ENCODE results near the gene HOXC10. TPM values are rescaled to one million over a fixed set of nuclear protein-coding genes. Genes with fewer than 3 reads are reported as not detected.

The HOXC10 gene
- total RNA-seq, 4 donors from 2014 or later: not detected

DNA sequence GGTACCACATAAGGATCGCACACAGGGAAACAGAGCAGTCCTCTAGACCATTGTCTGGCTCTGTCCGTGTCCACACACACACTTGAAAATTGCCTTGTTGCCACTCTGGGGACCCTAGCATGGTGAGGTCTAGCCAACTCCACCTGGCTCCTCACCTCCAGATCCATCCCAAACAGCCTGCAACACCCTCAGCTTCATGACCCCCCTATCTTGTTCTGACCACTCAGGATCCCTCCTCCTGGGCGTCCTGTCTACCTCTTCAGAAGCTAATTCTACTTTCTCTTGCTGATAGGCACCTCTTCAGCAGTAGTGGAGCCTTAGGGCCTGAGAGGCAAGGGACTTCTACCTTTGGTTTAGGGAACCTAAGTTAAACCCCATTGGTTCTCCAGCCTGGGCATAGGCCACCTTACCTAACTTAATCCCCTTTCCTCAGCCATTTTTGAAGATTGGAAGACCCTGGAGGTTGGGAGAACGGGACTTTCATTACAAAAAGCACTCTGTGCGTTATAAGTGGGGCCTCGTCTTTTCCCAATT lies 47.2 kb downstream of the HOXC10 start:
- H3K4me1 ChIP-seq: peaks cover 7 to 29% (median 22%) of the 10 kb centered on the region in 4 donors
- in situ Hi-C loops (cut with MboI; ENCODE audit: low pct_ligation_motif_present in 1 of 4, low pct_unique_long_range_greater_than_20kb in 1 of 4, low sequenced_read_pairs in 3 of 4) (no loop called here), intact Hi-C loops (cut with DNase I; ENCODE audit: low total_unique reads) (loop anchor here (5.0 kb wide), 2 partner anchors 160 to 1140 kb away; no protein-coding TSS in a partner anchor)
- TF ChIP-seq CTCF (IDR thresholded peaks at IDR 0.05) (no peak), EP300 (IDR thresholded peaks at IDR 0.05; ENCODE audit: low read depth) (no peak), POLR2AphosphoS5 (IDR thresholded peaks at IDR 0.05) (no peak), POLR2A (IDR thresholded peaks at IDR 0.05) (no peak)
- H3K36me3 ChIP-seq: no peaks in the 10 kb centered on the region
- no peak overlapping the region for H3K27ac ChIP-seq
- peaks cover 100% of the 10 kb centered on the region for H3K27me3 ChIP-seq
- DNase-seq: no peak
- WGBS, 2 donors (ENCODE audit: low coverage in 1 of 2): 29 to 30% methylated on average over 3 to 6 of the region's 6 CpGs
- H3K4me3 ChIP-seq: no peak overlapping the region
- H3K9me3 ChIP-seq: peaks cover 0 to 2% of the 10 kb centered on the region in 2 donors

DNA sequence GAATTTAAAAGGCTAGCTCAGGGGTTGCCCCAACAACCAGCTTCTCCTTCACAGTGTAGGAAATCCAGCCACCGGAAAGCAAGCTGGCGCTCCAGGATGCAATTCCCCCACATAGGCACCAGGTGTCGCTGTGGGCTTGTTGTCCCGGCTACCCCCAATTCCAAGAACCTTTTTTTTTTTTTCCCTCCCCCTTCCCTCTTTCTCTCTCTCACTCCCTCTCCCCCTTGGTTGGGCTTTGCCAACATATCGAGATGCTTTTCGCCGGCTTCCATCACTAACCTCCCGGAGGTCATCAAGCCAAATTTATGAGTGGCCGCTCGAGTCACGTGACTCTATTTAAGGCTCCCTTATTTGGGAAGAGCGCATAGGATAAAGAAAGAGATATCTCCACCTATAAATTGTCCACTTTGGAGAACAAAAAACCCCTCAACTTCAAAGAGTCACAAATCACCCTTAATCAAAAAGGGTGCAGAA lies 47.7 kb downstream of the HOXC10 start, which contains the start of gene HOXC5:
HOXC5 (plus strand) TSS at position 424 of the 474 bp plus-strand sequence. CDS start 73 bp downstream, outside the sequence.
- H3K9me3 ChIP-seq: peaks cover 0 to 2% of the 10 kb centered on the region in 2 donors
- in situ Hi-C loops (cut with MboI; ENCODE audit: low pct_ligation_motif_present in 1 of 4, low pct_unique_long_range_greater_than_20kb in 1 of 4, low sequenced_read_pairs in 3 of 4) (no loop called here), intact Hi-C loops (cut with DNase I; ENCODE audit: low total_unique reads) (loop anchor here (5.0 kb wide), 2 partner anchors 160 to 1140 kb away; no protein-coding TSS in a partner anchor)
- H3K4me3 ChIP-seq: peak within 1 kb of the TSS; percentile 3 to 37 (median 14)
- 9 to 15% methylated on average over 12 of the region's 12 CpGs for WGBS, 2 donors (ENCODE audit: low coverage in 1 of 2)
- TF ChIP-seq CTCF (IDR thresholded peaks at IDR 0.05): peak; percentile 89 to 95 (median 91)
- no peak for TF ChIP-seq POLR2AphosphoS5 (IDR thresholded peaks at IDR 0.05)
- peaks cover 100% of the 10 kb centered on the region for H3K27me3 ChIP-seq
- peak; percentile 65 for DNase-seq
- H3K4me1 ChIP-seq: peaks cover 7 to 29% (median 22%) of the 10 kb centered on the region in 4 donors
- H3K27ac ChIP-seq: peak within 1 kb of the TSS in 3 of 4 donors; percentile 2 to 57 (median 14)
- H3K36me3 ChIP-seq: no peaks in the 10 kb centered on the region

DNA sequence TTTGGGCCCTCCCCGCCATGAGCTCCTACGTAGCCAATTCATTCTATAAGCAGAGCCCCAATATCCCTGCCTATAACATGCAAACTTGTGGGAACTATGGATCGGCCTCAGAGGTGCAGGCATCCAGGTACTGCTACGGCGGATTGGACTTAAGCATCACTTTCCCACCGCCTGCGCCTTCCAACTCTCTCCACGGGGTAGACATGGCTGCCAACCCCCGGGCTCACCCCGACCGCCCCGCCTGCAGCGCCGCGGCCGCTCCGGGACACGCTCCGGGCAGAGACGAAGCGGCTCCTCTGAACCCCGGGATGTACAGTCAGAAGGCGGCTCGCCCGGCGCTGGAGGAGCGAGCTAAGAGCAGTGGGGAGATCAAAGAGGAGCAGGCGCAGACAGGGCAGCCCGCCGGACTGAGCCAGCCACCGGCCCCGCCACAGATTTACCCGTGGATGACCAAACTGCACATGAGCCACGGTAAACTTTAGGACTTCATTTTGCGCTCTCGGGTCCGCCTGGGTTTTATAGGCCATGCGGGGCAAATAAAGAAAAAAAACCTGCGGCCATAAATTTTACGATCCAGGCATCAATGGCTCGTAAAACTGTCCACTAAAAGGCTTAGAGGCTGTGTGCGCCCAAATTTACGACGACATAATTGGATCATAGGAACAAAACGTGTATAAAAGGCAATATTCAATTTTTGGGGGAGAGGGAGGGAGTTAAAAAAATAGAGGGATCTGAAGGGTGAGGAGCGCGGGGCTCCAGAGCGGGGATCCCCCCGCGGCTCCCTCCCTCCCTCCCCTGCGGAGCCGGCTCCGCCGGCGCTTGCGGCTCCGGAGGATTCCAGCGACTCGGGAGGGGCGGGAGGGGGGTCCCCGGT lies 48.4 kb downstream of the HOXC10 start:
- H3K4me3 ChIP-seq: peak overlapping the region; percentile 3 to 37 (median 14)
- intact Hi-C loops (cut with DNase I; ENCODE audit: low total_unique reads): loop anchor here (5.0 kb wide), 2 partner anchors 159 to 1139 kb away; no protein-coding TSS in a partner anchor

More for the DNA sequence above, 48.4 kb downstream of the HOXC10 start:
- H3K27ac ChIP-seq: peak overlapping the region in 3 of 4 donors; percentile 2 to 57 (median 14)
- 9 to 20% methylated on average over 2 to 43 of the region's 61 CpGs for WGBS, 2 donors (ENCODE audit: low coverage in 1 of 2)
- H3K9me3 ChIP-seq: peaks cover 0 to 2% of the 10 kb centered on the region in 2 donors
- no peak for TF ChIP-seq POLR2A (IDR thresholded peaks at IDR 0.05)
- TF ChIP-seq POLR2AphosphoS5 (IDR thresholded peaks at IDR 0.05): no peak
- no peak for TF ChIP-seq CTCF (IDR thresholded peaks at IDR 0.05)
- TF ChIP-seq EP300 (IDR thresholded peaks at IDR 0.05; ENCODE audit: low read depth): no peak
- in situ Hi-C loops (cut with MboI; ENCODE audit: low pct_ligation_motif_present in 1 of 4, low pct_unique_long_range_greater_than_20kb in 1 of 4, low sequenced_read_pairs in 3 of 4): no loop called here
- H3K27me3 ChIP-seq: peaks cover 100% of the 10 kb centered on the region
- no peak for DNase-seq
- H3K4me1 ChIP-seq: peaks cover 7 to 26% (median 20%) of the 10 kb centered on the region in 4 donors
- no peaks in the 10 kb centered on the region for H3K36me3 ChIP-seq

Measured in transverse colon (tissue), 4 donors.